Brain microvascular endothelial cell (primary cell): ENCODE results near the gene SLC4A5.

Experiments
- DNase-seq: peaks from one replicate; pipeline ENCODE4 v3.0.0-alpha.2; 2020
- H3K27ac ChIP-seq: fragments of 250-450 bp; sonication (Bioruptor Pico); 2 replicates; pipeline ENCODE4 v1.5.1; 2020; ENCODE audit warnings: mild to moderate bottlenecking, moderate library complexity
- H3K27me3 ChIP-seq: fragments of 250-450 bp; sonication (Bioruptor Pico); replicated peaks from 2 replicates; pipeline ENCODE4 v1.5.1; 2020; ENCODE audit warnings: mild to moderate bottlenecking
- H3K36me3 ChIP-seq: fragments of 250-450 bp; sonication (Bioruptor Pico); replicated peaks from 2 replicates; pipeline ENCODE4 v1.5.1; 2020; ENCODE audit warnings: mild to moderate bottlenecking
- H3K4me3 ChIP-seq: 2 replicates; pipeline ENCODE4 v1.5.1; 2011; ENCODE audit warnings: low read depth, mild to moderate bottlenecking, control low read depth, low read length, moderate library complexity
- CTCF ChIP-seq: IDR thresholded peaks from 2 replicates; pipeline ENCODE4 v1.5.1; 2011; ENCODE audit warnings: low read depth, mild to moderate bottlenecking, moderate library complexity, low read length, control low read depth, inconsistent platforms; ENCODE audit errors: missing control alignments
- in situ Hi-C: cut with HindIII; loops from 2 replicates; pipeline ENCODE4 v1.10.0; 2017; ENCODE audit warnings: low sequenced_read_pairs, low pct_ligation_motif_present

The SLC4A5 gene, protein sequence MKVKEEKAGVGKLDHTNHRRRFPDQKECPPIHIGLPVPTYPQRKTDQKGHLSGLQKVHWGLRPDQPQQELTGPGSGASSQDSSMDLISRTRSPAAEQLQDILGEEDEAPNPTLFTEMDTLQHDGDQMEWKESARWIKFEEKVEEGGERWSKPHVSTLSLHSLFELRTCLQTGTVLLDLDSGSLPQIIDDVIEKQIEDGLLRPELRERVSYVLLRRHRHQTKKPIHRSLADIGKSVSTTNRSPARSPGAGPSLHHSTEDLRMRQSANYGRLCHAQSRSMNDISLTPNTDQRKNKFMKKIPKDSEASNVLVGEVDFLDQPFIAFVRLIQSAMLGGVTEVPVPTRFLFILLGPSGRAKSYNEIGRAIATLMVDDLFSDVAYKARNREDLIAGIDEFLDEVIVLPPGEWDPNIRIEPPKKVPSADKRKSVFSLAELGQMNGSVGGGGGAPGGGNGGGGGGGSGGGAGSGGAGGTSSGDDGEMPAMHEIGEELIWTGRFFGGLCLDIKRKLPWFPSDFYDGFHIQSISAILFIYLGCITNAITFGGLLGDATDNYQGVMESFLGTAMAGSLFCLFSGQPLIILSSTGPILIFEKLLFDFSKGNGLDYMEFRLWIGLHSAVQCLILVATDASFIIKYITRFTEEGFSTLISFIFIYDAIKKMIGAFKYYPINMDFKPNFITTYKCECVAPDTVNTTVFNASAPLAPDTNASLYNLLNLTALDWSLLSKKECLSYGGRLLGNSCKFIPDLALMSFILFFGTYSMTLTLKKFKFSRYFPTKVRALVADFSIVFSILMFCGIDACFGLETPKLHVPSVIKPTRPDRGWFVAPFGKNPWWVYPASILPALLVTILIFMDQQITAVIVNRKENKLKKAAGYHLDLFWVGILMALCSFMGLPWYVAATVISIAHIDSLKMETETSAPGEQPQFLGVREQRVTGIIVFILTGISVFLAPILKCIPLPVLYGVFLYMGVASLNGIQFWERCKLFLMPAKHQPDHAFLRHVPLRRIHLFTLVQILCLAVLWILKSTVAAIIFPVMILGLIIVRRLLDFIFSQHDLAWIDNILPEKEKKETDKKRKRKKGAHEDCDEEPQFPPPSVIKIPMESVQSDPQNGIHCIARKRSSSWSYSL

GRCh38 chr2:74343316-74343715 lies at the start of gene SLC4A5:
Gene SLC4A5 (minus strand): TSS chr2:74343416. CDS start chr2:74315023, 28,393 bp downstream.
- in situ Hi-C loops, result no loop called here
- H3K36me3 ChIP-seq, result no peaks in the 10 kb centered on the region
- H3K27me3 ChIP-seq, result no peaks in the 10 kb centered on the region
- no peak for TF ChIP-seq CTCF
- DNase-seq, result no peak
- H3K4me3 ChIP-seq, result no peak within 1 kb of the TSS
- H3K27ac ChIP-seq, result no peak within 1 kb of the TSS

DNA sequence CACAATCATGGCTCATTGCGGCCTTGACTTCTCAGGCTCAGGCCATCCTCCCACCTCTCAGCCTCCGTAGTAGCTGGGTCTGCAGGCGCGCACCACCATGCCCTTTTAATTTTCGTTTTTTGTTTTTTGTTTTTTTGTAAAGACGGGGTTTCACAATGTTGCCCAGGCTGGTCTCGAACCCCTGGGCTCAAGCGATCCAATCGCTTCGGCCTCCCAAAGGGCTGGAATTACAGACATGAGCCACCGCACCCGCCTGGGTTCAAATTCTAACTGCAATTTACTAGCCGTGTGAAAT lies 49.2 kb upstream of the SLC4A5 start:
- TF ChIP-seq CTCF, result no peak
- no peak overlapping the region for H3K27ac ChIP-seq
- no peak for DNase-seq
- H3K27me3 ChIP-seq, result no peaks in the 10 kb centered on the region
- in situ Hi-C loops, result no loop called here
- no peaks in the 10 kb centered on the region for H3K36me3 ChIP-seq
- H3K4me3 ChIP-seq, result peak overlapping the region; percentile 85

GRCh38 chr2:74391580-74392448 lies 48.6 kb upstream of the SLC4A5 start:
- no peaks in the 10 kb centered on the region for H3K27me3 ChIP-seq

DNA sequence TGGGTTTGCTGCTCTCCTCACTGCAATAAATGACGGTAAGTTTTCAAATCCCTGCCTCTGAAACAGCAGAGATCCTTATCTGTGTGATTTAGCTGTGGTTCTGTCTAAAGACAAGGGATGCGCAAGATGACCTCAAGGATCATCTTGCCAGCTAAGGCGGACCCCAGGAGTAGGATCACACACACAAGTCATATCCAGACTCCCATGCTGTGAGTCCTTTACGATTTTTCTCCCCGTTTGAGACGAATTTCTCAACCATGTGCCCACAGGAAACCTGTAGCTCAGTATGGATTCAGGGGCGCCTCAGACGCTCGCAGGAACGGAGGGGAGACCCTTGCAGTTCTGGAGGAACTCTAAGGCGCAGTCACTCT lies 48.0 kb upstream of the SLC4A5 start:
- peak overlapping the region; percentile 99 for H3K27ac ChIP-seq
- DNase-seq, result no peak
- TF ChIP-seq CTCF, result no peak
- in situ Hi-C loops, result no loop called here
- no peaks in the 10 kb centered on the region for H3K36me3 ChIP-seq
- no peaks in the 10 kb centered on the region for H3K27me3 ChIP-seq
- peak overlapping the region; percentile 85 for H3K4me3 ChIP-seq

More at GRCh38 chr2:74391580-74392448, 48.6 kb upstream of the SLC4A5 start:
- Histone ChIP-seq H3K27ac (peak overlapping the region; percentile 99), H3K36me3 (no peaks in the 10 kb centered on the region), H3K4me3 (peak overlapping the region; percentile 85)
- TF ChIP-seq CTCF, result peak; percentile 99
- in situ Hi-C loops, result no loop called here
- DNase-seq, result peak; percentile 74

- peak overlapping the region; percentile 85 for H3K4me3 ChIP-seq
- no peaks in the 10 kb centered on the region for H3K36me3 ChIP-seq
- no peak for TF ChIP-seq CTCF
- no peaks in the 10 kb centered on the region for H3K27me3 ChIP-seq
- H3K27ac ChIP-seq, result no peak overlapping the region
- no peak for DNase-seq
- in situ Hi-C loops, result no loop called here
Measured at GRCh38 chr2:74390606-74391005, 47.4 kb upstream of the SLC4A5 start.
